ENCODE results near the gene SRXN1.

SRXN1 gene

DNA sequence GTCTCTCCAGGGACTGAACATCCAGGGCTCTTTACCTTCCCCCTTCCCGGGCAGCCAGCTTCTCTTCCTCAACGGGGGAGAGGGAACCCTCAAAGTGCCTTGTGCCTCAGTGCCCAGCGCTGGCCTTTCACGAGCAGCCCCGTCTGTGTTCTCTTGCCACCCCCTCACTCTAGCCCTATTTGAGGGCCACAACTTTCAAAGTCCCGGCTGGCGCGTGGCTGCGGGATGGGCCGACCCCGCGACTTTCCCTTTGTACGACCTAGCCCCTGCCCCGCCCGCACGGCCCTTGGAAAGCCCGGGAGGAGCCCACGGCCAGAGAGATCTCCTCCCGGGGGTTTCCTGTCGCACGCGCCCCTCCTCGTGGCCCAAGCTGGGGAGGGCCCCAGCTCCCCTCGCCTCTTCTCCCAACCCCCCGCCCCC is 22.0 kb upstream of the SRXN1 start:
- no peak for DNase-seq

DNA sequence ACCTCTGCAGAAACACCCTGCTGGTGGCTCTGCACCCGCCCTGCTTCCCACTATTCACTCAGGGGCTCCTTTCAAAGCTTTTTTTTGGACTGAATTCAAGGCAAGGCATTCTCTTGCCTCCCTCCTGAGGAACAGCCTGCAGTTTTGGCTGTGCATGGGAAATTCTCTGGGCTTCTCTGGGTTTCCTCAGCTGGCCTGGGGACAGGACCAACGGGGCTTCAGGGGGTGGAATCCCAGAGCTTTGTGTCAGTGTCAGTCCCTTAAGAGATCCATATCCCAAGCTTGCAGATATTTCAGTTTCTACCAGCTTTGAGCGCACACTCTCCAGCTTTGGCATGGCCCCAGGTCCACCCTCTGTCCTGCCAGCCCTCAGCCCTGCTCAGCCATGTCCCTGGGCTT is 20.6 kb upstream of the SRXN1 start:
- DNase-seq: no peak

DNA sequence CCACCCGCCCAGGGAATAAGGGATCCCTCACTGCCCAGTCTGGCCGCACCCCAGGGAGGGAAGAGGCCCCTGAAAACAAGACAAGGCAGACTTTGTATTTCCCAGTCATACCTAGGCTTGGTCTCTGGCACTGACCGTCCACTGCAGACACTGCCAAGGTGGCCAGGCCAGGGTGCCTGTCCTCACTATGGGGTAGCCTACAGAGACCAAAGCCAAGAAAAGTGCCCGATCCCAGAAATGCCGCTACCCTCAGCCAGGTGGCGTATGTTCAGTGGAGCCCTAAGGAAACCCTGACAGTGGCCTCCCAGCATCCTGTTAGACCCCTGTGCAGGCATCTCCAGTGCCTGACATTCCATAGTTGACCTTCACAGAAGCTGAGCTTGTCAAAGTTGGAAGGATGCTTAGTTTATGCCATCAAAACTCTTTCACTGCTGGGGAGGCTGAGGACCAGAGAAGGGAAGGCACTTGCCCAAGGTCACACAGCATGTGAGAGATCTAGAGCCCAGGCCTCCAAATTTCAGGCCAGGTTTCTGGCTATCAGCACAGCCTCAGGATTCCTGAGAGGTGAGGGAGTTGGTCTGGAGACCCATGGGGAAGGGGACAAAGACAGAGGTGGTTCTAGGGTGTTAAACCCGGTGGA is 20.1 kb upstream of the SRXN1 start:
- no peak for DNase-seq

DNA sequence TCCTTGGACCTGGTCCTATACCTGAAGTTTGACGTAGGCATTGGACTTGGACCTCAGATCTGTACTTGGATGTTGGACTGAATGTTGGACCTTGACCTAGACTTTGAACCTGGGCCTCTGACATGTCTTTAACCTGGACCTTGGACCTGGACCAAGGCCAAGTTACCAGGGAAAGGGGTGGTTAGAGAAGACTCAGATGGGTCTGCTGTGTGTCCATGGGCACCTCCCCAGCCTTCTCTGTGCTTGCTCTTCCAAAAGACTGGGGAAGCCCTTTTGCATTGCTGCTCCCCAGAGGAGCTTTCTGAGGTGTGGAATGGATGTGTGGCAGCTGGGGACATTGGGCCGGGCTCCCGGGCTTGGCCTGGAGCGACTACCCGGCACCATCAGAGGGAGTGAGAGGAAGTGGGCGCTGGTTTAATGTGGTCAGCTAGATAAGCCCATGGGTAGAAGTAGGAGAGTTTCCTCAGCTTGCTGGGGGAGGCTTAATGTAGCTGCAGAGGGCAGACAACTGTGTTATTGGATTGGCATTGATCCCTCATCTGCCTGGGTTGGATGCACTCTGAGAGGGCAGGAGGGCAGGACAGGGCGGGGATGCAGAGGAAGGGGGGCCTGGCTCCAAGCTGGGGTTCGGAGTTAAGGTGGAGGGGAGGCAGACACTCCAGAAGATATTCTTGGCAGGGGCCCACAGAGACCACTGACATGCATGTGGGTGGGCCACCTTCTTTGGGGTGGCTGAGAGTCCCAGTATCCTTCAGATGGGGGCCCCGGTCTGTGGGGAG is 18.4 kb upstream of the SRXN1 start:
- no peak for DNase-seq

DNA sequence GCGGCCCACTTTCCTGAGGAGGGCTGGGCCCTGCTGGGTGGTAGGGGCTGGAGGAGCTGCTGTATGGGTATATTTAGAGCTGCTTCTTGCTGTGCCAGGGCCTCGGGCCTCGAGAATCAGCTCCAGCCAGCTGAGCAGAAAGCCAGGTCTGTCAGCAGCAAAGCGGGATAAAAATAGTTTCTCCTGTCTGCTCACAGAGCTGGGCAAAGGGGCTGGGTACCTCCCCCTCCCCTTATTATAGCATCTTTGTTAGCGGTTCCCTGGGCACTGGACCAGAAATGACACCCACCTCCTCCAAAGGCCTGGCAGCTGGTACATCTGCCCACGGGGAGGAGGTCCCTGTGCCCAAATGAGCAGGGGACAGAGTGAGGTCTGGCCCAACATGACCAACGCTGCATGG is 16.6 kb upstream of the SRXN1 start:
- no peak for DNase-seq

DNA sequence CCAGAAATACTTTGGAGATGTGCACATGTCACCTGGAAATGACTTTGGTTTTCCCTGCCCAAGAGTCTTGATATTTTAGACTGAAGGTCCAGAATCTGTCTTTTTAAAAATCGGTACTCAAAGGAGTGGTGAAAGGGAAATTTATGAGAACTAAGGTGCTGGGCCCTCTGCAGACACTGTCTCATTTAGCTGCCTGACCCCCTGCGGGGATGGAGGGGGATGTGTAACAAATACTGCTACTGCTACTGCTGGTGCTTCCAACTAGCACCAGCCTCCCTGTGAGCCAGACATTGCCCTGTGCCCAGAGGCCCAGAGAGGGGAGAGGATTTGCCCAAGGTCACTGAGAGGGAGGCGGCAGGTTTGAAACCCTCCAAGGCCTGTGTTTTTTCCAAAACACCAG is 15.6 kb upstream of the SRXN1 start:
- DNase-seq: no peak

DNA sequence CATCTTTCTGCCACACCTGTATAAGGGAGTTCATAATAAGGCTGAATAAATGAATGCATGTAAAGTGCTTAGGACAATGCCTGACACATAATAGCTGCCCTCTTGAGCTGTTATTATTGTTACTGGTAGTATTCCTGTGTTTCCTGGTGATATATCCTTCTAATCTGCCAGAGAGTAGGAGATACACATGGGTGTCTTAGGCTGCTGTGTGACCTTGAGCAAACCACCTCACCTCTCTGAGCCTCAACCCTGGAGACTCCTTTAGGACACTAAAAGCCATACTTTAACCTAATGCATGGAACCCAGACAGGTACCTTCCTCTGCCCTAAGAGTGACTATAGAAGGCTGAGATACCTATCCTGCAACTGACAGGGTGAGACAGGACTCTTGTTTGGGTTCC is 15.1 kb upstream of the SRXN1 start:
- DNase-seq: no peak

DNA sequence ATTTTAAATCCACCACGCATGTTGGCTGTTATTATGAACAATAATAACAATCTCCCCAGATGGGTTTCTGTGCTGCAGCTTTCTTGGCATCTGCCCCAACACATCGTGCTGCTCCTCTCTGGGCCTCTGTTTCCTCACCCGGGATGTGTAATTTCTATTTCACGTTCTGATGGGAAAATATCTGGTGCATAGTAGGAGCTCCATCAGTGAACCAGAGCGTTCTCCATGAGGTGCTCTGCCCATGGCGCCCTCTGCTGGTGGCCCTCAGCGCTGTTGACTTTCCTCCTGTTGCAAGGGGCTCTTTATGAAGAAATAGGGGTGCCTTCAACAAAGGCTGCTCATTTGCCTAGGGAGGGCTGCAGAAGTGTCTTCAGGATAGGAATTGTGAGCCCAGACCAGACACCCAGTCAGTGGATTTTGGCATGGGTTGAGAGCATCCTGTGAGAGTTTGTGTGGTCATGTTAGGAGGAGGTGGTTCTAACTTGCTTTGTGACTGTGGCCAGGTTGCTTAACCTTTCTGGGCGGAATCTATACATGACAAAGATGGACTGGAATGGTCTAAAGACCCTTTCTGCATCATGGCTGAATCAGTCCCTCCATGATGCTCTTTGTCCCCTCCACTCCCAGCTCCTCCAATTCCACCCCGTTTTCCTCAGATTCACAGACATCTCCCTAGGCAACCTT is 14.5 kb upstream of the SRXN1 start:
- peak; percentile 74 to 77 for DNase-seq

DNA sequence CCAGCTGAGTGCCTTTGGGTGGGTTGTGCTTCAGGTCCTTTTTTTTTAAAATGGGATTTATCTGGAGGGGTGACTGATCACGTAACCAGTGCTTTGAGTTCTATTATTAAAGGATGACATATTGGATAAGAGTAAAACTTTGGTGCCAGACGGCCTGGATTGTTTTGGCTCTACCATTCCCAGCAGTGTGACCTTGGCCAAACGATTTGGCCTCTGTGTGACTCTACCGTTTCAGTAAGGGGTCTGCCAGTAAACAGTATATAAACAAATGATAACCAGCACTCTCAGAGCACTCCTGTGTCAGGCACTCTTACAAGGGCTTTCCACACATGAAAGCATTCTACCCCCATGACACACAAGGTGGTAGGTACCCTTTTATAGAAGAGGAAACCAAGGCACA is 13.9 kb upstream of the SRXN1 start:
- no peak for DNase-seq

DNA sequence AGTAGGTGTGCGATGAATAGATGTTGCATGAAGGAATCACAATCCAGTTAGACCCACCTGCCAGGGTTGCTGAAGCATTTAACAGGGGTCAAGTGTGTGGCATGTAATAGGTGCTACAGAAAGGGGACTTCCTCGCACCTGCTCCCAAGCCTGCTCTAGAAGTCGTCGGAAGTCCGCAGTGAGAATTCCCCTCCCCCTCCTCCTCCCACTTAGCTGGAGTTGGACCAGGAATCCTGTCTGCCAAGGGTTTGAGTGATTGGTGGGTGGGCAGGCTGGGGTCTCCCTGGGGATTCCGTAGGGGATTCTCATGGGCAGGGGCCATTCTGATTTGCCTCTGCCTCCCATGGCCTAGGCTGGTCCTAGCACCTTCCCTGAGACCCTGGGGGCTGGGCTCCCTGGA is 12.3 kb upstream of the SRXN1 start:
- DNase-seq: no peak

DNA sequence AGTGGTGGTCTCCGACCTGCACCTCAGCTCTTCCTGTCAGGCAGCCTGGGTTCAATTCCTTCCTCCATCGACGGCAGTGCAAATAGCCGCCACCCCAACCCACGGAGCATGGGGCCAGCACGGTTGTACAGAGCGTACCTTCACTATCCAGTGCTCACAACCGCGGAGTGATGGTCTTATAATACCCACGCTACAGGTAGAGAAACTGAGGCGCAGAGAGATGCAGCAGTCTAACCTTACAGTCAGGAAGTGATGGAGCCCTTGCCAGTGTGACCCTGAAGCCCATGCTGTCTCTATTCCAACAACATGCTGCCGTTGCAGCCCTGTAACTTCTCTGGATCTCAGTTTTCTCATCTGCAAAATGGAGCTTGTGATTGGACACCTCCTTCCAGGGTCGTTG is 11.6 kb upstream of the SRXN1 start:
- DNase-seq: no peak

DNA sequence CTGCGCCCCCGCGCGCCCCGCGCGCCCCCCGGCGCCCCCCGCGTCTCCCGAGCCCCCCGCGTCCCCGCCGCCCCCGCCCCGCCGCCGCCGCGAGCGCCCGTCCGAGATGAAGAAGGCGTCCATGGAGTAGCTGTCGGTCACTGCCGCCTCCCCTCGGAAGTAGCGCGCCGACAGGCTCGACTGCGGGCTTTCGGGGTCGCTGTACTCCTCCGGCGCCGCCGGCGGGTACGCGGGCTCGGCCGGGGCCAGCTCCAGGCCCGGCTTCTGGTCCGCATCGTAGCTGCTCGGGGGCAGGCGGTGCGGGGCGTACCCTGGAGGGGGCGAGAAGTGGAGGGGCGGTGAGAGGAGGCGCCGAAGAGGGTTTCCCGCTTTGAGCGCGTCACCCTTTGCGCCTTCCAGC is 11.2 kb upstream of the SRXN1 start:
- DNase-seq: no peak

DNA sequence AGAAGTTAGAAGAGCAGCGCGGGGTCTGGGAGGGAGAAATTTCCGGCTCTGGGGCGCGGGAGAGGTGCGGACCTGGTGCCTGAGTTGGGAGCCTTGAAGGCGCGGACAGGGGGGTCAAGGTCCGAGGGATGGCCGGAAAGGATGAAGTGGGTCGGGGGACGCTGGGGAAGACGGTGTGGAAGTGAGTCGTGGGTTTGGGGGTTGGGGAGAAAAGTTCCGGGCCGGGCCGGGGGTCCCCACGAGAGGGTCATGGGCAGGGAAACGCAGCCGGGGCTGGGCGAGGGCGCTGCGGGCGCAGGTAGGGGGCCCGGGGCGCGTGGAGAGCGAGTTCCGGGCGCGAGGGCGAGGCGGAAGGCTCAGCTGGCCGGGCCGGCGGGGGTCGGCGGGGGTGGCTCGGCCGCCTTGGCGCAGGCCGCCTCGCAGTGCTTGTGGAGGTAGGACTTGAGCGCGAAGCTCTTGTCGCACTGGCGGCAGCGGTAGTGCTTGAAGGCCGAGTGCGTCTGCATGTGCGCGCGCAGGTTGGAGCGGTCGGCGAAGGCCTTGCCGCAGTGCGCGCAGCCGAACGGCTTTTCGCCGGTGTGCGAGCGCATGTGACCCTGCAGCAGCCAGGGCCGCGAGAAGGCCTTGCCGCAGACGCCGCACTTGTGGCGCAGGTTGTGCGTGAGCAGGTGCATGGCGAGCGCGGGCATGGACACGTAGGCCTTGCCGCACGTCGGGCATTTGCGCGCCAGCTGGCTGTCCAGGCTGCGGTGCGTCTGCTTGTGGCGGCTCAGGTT is 10.5 kb upstream of the SRXN1 start:
- peak in 1 of 2 donors; percentile 41 for DNase-seq

DNA sequence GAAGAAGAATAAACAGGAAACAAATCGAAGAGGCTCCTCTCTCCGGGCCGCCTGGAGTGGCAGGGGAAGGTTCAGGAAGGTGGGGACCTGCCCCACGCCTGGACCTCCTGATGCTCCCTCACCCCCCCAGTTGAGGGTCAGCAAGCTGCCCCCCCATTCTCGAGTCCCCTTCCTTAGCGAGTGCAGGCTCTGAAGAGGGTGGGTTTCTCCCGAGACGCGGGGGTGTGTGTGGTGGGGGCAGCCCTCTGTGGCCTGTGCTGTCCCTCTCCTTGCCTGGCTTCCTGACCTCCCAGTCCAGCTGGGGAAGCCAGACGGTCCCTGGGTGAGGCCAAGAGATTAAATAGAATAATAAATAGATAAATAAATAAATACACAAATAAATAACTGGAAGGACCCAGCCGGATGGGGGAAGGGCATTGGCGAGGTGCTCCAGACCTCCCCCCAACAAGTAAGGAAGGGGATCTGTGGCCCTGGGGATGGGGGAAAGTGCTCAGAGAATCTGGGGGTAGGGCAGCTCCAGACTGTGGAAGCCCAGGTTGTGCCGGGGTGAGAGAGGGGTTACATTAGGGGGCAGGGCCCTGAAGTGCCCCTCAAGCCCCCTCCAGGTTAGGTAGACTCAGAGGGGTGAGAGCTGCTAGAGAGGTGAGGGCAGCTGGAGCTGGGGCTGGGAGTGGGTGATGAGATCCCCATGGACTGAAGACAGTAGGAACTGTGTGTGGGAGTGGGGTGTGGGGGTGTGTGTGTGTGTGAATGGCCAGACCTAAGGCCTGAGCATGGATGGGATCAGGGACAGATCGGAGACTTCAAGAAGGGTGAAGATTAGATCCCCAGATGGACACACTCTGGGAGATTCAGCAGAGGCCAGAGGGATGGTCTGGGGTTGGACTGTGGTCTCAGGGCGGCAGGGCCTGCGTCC is 9.5 kb upstream of the SRXN1 start:
- DNase-seq: no peak

DNA sequence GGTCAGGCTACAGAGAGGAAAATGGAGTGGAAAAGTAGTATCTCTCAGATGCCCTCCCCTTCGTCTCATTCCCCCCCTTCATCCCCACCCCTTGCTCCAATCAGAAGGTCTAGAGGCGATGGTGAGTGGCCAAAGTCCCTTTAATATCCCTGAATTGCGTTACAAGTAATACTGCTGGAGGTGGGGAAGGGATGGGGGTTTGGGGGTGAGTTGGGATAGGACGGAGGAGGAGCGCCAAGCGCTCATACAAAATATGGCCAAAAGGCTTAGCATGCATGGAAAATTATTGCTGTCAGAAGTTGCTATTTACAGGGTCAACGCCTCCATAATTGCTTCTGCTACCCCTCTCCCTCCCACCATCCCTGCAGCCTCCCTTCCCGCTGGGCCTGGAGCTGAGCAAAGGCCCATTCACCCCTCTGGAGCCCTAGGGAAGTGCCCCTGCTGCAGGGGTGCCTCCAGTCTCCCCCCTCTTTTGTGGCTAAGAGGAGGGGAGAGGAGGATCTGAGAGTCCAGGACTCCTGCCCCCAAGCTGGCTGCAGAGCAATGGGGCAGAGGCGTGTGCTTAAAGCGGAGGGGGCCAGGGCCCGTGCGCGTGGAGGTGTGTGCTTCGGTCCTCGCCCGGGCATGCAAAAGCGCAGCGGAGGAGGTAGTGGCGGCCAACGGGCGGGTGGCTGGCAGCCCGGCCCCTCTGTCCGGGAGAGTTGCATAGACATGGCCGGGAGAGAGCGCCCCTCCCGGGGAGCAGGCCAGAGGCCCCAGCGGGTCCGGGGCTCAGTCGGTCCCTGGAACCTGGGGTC is 8.7 kb upstream of the SRXN1 start:
- no peak for DNase-seq

DNA sequence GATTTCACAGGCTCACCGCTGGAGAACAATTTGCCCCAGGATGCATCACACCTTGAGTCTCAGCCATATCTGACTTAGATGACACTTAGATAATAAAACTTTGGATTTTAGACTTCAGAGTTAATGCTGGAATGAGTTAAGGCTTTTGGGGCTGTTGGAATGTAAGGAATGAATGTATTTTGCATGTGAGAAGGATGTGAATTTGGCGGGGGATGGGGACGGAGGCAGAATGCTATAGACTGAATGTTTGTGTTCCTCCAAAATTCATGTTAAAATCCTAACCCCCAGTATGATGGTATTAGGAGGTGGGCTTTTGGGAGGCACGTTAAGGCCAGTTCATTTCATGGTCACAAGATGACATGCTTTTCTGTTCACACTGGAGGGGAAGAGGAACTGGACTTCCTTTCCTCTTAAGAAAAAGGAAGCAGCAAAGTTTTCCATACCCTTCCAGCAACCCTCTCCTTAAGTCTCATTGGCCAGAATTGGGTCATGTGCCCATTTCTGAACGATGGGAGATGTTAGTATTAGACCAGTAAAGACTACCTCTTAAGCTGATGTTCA is 5.8 kb upstream of the SRXN1 start:
- no peak for DNase-seq

DNA sequence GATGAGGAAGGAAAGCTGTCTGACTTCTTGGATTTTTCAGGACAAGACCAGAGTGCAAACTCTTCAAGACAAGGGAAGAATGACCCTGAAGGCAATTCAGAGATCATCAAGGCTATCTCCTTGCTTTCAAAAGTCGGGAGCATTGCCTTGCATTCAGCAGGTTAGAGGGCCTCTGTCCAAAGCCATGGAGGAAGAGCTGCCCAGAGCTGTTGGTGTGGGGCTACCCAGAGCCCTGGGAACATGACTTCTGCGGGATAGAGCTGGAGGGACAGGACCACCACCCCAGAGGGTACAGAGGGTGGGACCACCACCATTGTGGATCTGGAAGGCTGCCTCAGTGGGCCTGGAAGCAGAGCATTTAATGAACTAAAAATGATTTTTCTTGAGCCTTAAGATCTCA is 5.2 kb upstream of the SRXN1 start:
- no peak for DNase-seq

DNA sequence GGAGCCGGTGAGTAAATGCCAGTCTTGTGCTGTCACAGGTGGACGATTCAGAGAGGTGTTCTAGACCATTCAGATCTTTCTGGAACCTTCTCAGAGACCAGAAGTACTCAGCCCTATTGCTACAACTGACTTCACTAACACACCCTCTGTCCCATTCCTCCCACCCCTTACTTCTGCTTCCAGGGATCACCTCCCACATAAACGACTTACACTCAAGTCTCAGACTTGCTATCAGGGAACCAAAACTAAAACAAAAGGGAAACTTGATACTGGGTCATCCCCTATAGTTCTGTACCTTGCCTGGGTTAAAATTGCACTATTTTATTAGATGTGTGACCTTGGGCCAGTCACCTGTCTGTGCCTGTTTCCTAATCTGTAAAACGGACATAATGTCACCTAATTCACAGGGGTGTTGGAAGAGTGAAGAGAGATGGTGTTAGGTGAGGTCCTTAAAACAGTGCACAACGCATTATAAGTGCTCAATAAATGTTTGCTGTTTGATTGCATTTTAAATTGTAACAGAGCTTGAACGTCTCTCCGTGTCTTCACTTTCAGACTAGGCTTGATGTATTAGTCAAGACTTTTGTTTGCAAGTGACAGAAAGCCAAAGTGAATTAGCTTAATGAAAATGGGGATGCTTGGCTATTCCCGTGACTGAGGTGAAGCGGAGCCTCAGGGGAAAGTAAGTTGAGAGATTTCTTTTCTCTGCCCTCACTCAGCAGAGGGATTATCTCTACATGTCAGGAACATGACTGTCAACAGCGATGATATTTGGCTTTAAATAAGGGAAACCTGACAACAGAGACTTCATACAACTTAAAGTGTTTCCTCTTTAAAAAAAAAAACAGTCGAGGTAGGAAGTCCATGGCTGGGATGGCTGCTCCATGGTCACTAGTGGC is 3.0 kb upstream of the SRXN1 start:
- no peak for DNase-seq

DNA sequence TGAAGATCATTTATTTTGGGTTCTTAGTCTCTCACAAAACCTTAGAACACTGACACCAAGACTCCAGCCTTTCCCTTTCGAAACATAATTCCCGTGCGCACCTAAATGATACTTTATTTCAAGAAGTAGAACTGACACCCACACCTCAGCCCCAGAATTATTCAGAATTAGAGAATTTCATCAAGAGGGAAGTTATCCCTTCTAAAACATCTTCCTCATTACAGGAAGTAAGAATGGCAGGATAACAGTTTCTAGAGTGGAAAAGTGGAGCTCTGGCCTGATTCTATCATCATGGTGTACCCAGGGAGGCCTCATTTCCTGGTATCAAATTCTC is 1.4 kb upstream of the SRXN1 start:
- no peak for DNase-seq
